ENCODE results near the gene ALPG. TPM values are rescaled to one million over a fixed set of nuclear protein-coding genes. Genes with fewer than 3 reads are reported as not detected.
"Not testable (repeated sequence)": the region's sequence is repeated elsewhere in the genome, so short reads cannot be mapped to it uniquely, and the experiment has no call there.

Gene ALPG
- not detected for total RNA-seq (2021; fragmentation: NEBNext Ultra II Directional; extraction: Animal tissue kit (Norgen Biotek cat#: 25700))
- long read RNA-seq = 0 reads

DNA sequence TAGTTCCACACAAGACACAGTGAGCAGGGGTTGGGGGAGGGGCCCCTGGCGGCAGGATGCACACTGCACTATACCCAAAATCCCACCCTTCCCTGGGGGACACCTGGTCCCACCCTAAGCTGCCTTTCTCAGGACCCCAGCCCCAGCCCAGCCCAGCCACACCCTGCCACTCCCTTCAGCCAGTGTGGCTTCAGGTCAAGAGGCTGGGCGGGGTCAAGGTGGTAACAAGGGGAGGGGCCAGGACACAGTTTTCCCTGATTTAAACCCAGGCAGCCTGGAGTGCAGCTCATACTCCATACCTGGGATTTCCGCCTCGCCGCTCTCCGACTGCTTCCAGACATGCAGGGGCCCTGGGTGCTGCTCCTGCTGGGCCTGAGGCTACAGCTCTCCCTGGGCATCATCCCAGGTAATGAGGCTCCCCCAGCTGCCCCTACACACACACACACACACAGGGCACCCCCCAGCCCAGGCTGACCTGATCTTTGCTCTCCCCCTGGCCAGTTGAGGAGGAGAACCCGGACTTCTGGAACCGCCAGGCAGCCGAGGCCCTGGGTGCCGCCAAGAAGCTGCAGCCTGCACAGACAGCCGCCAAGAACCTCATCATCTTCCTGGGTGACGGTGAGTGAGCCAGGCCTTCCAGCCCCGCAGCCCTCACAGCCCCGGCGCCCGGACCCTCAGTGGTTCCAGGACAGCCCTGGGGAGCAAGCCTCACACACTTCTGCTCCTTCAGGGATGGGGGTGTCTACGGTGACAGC is at the start of gene ALPG:
Gene ALPG, plus strand, starts transcription at position 289 of the 755 bp plus-strand sequence. Its CDS starts 51 bp downstream, at position 340.
- Mint-ChIP-seq H3K36me3 (ENCODE audit: low read depth) (no peaks in the 10 kb centered on the region), H3K4me1 (ENCODE audit: low read depth) (no peaks in the 10 kb centered on the region), H3K9me3 (no peaks in the 10 kb centered on the region), H3K27ac (no peak within 1 kb of the TSS), H3K27me3 (ENCODE audit: insufficient read depth) (peaks cover 30% of the 10 kb centered on the region), H3K4me3 (no peak within 1 kb of the TSS)
- TF ChIP-seq, protein P1, sequence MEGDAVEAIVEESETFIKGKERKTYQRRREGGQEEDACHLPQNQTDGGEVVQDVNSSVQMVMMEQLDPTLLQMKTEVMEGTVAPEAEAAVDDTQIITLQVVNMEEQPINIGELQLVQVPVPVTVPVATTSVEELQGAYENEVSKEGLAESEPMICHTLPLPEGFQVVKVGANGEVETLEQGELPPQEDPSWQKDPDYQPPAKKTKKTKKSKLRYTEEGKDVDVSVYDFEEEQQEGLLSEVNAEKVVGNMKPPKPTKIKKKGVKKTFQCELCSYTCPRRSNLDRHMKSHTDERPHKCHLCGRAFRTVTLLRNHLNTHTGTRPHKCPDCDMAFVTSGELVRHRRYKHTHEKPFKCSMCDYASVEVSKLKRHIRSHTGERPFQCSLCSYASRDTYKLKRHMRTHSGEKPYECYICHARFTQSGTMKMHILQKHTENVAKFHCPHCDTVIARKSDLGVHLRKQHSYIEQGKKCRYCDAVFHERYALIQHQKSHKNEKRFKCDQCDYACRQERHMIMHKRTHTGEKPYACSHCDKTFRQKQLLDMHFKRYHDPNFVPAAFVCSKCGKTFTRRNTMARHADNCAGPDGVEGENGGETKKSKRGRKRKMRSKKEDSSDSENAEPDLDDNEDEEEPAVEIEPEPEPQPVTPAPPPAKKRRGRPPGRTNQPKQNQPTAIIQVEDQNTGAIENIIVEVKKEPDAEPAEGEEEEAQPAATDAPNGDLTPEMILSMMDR (IDR thresholded peaks at IDR 0.05) = no peak
- DNase-seq = no peak

DNA sequence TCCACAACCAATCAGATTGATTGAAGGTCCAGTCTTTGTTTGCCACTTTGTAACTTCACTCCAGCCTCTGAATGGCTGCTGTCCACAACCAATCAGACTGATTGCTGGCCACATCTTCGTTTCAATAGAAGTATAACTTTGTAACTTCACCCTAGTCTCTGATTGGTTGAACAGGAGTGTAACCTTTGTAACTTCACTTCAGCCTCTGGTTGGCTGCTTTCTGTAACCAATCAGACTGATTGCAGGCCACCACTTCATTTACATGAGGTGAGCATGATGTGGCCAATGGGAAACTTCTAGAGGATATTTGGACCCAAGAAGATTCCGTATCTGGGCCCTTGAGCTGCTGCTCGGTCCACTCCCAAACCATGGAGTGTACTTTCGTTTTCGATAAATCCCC is 45.0 kb upstream of the ALPG start:
- Mint-ChIP-seq H3K27me3 (ENCODE audit: insufficient read depth) (peaks cover 8% of the 10 kb centered on the region), H3K4me3 (peak overlapping the region; percentile 69; the same call in 1 of the 2 replicates), H3K9me3 (peaks cover under 1% of the 10 kb centered on the region), H3K27ac (no peak overlapping the region), H3K36me3 (ENCODE audit: low read depth) (no peaks in the 10 kb centered on the region; the same call in 1 of the 2 replicates), H3K4me1 (ENCODE audit: low read depth) (peaks cover 16% of the 10 kb centered on the region)
- TF ChIP-seq, protein P1 (IDR thresholded peaks at IDR 0.05) = no peak
- DNase-seq = no peak

DNA sequence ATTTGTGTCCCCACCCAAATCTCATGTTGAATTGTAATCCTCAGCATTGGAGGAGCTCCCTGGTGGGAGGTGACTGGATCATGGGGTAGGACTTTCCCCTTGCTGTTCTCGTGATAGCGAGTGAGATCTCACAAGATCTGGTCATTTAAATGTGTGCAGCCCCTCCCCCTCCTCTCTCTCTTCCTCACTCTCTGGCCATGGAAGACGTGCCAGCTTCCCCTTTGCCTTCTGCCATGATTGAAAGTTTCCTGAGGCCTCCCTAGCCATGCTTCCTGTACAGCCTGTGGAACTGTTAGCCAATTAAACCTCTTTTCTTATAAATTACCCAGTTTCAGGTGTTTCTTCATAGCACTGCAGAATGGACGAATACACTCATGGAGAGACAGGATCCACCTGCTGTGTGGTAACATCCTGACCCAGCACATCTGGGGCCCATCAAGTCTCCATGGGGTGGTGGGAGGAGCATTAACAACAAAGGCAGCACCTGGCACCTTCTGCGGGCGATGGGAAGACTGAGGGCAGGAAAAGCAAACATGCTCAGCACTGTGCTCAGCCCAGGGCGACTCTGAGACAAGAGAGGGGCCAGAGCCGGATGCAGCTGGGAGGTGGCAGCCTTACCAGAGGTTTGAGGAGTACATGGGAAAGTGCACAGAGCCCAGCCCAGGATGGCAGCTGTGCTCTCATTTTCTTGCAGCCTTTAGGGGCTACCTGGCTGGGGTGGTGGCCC is 44.3 kb upstream of the ALPG start:
- Mint-ChIP-seq H3K4me3 (peak overlapping the region; percentile 69; the same call in 1 of the 2 replicates), H3K36me3 (ENCODE audit: low read depth) (no peaks in the 10 kb centered on the region), H3K9me3 (no peaks in the 10 kb centered on the region; the same call in 1 of the 2 replicates), H3K27me3 (ENCODE audit: insufficient read depth) (peaks cover 8% of the 10 kb centered on the region), H3K27ac (no peak overlapping the region), H3K4me1 (ENCODE audit: low read depth) (peaks cover 16% of the 10 kb centered on the region)
- TF ChIP-seq, protein P1 (IDR thresholded peaks at IDR 0.05) = no peak
- no peak for DNase-seq

DNA sequence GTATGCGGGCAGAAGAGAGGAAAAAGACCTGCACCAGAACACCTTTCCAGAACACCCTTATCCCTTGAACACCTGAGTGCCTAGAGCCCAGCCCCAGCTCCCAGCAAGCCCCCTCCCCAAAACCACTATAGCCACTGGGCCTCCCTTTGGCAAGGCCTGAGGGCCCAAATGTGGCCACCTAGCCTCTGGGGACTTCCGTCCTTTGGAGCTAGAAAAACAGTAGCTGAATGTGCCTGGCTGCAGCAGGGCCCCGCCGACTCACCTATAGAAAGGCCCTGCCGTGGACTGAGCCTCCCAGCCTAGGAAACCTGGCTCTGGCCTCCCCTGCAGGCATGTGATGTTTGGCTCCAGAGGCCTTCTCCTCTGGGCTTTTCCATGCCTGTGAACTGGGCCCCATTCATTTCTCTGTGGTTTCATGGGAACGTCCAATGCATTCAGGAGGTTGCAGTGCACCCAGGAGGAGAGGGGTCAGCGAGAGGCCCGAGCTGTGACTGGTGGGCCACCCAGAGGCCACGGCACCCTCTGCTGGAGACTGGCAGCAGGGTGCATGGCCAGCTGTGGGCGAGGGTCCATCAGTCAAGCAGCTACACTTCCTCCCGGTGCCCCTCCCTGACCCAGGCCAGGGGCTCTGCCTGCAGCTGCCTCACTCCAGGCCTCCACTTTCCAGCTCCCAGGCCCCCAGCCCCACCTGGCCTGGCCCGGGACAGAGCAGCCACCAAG is 43.4 kb upstream of the ALPG start:
- not testable (repeated sequence) for H3K27ac Mint-ChIP-seq; DNase-seq; H3K36me3 Mint-ChIP-seq (ENCODE audit: low read depth); H3K9me3 Mint-ChIP-seq; H3K27me3 Mint-ChIP-seq (ENCODE audit: insufficient read depth)
- Mint-ChIP-seq H3K4me1 (ENCODE audit: low read depth) (peaks cover 16% of the 10 kb centered on the region), H3K4me3 (peak overlapping the region; percentile 60; the same call in 1 of the 2 replicates)

DNA sequence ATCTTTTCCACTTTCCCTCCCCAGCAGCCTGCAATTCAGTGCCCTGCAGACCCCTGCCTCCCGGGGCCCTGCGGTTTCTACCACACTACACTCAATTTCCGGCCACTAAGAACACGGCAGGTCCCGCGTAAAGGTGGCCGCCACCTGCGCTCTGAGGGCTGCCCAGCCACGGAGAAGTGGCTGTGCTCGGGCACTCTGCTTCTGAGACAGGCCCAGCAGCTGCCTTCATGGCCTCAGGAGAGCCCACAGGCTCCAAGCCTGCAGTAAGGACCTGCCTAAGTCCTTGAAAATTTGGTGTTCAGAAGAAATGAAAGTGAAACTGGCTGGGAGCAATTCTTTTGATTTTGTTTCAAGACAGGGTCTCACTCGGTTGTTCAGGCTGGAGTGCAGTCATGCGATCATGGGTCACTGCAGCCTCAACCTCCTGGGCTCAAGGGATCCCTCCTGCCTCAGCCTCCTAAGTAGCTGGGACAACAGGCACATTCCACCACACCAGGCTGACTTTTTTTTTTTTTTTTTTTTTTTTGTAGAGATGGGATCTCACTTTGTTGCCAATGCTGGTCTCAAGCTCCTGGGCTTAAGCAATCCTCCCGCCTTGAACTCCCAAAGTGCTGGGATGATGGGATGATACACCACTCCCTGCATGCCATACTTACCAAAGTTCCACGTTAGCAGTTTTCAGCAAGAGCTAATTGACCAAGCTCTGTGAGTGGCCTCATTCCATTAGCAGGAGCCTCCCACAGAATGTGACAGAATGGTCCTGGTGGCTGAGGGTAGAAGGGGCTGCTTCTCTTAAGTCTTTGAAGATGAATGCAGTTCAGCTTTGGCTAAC is 42.6 kb upstream of the ALPG start:
- Mint-ChIP-seq H3K4me1 (ENCODE audit: low read depth) (peaks cover 16% of the 10 kb centered on the region), H3K27me3 (ENCODE audit: insufficient read depth) (peaks cover 7% of the 10 kb centered on the region), H3K9me3 (no peaks in the 10 kb centered on the region; the same call in 1 of the 2 replicates), H3K36me3 (ENCODE audit: low read depth) (no peaks in the 10 kb centered on the region), H3K27ac (no peak overlapping the region), H3K4me3 (peak overlapping the region; percentile 60)
- DNase-seq = no peak
- TF ChIP-seq, protein P1 (IDR thresholded peaks at IDR 0.05) = no peak

DNA sequence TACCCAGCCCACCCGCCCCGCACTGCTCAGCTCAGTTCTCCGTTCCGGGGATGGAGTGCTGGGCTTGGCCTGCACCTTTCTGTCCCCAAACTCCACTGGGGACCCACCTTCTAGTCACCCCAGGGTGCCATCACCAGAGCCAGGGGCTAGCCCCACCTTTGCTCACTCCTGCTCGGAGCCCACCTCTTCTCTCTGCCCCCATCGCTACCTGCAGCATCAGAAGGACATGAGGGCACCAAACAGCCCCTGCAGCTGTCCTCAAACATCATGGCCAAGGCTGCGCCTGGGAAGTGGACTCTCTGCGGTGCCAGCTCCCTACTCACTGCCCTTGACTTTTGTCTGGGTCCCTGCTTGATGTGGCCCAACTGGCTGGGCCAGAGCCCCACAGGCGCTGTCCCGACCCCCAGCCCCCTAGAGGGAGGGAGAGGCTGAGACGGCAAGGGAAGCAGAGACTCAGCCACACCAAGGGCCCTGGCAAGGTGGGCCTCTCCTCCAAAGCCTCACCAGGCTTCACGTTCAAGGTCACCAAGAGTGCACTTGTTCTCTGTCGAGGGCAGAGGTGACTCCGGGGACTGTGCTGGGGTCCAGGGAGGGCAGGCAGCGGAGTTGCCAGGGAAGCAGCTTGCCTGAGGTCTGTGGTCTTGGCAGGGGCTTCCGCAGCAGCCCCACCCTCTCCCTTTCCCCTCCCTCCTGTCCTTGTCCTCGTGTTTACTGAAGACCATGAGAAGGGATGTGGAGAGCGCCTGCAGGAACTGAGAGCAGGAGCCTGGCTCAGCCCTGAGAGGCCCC is 41.6 kb upstream of the ALPG start:
- H3K27ac Mint-ChIP-seq = not testable (repeated sequence)
- H3K4me1 Mint-ChIP-seq (ENCODE audit: low read depth) = peaks cover 16% of the 10 kb centered on the region

More for the DNA sequence above, 41.6 kb upstream of the ALPG start:
- H3K9me3 Mint-ChIP-seq; H3K36me3 Mint-ChIP-seq (ENCODE audit: low read depth); H3K4me3 Mint-ChIP-seq; DNase-seq; H3K27me3 Mint-ChIP-seq (ENCODE audit: insufficient read depth): not testable (repeated sequence)

Data from HFFc6 (cell line).